ENCODE data around the gene KRT33B. TPM values are rescaled to one million over a fixed set of nuclear protein-coding genes. Genes with fewer than 3 reads are reported as not detected.

KRT33B gene
- total and polyA plus RNA-seq, 3 experiments from 2014 or later = not detected

DNA sequence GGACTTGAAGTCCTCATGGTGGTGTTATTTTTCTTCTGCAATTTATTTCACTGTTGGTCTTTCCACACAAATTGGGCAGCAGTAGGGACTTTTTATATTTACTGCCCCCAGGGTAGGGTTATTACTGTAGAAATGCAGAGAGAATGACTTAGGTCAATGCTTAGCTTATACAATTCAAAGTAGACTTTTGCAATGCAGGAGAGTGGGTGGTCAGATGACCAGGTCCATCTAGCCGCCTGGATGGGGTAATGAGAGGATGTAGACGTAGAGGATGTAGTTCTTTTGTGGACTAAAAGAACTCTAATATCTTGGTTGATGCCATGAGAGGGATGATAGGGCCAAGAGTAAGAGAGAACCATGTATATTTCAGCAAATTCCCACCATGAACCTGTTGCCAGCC, 51.4 kb downstream of the KRT33B start:
- no peak overlapping the region for H3K4me3 ChIP-seq (ENCODE audit: low read length)
- Mint-ChIP-seq H3K36me3 (peaks cover 0 to 8% (median 0%) of the 10 kb centered on the region in 3 donors), H3K4me1 (peaks cover 16 to 26% (median 18%) of the 10 kb centered on the region in 3 donors), H3K9me3 (peaks cover 3 to 10% (median 4%) of the 10 kb centered on the region in 5 donors), H3K4me3 (no peak overlapping the region), H3K27me3 (peaks cover 0 to 12% of the 10 kb centered on the region in 2 donors), H3K27ac (no peak overlapping the region)
- peaks cover 12% of the 10 kb centered on the region for H3K9me3 ChIP-seq (ENCODE audit: low read length)
- H3K27me3 ChIP-seq (ENCODE audit: insufficient read depth, low read length, poor library complexity, severe bottlenecking) = no peaks in the 10 kb centered on the region
- no peak for DNase-seq
- no peak overlapping the region for H3K27ac ChIP-seq (ENCODE audit: low read depth, low read length)
- H3K36me3 ChIP-seq (ENCODE audit: insufficient read depth, low read length) = no peaks in the 10 kb centered on the region
- CTCF ChIA-PET = interaction anchor here (0.8 to 1.8 kb wide), 2 partner anchors 10 to 14 kb away, joined by 3 to 5 read pairs; no protein-coding TSS in a partner anchor
- peaks cover 11% of the 10 kb centered on the region for H3K4me1 ChIP-seq (ENCODE audit: insufficient read depth, low read length)
- POLR2A ChIA-PET = no interaction called here

DNA sequence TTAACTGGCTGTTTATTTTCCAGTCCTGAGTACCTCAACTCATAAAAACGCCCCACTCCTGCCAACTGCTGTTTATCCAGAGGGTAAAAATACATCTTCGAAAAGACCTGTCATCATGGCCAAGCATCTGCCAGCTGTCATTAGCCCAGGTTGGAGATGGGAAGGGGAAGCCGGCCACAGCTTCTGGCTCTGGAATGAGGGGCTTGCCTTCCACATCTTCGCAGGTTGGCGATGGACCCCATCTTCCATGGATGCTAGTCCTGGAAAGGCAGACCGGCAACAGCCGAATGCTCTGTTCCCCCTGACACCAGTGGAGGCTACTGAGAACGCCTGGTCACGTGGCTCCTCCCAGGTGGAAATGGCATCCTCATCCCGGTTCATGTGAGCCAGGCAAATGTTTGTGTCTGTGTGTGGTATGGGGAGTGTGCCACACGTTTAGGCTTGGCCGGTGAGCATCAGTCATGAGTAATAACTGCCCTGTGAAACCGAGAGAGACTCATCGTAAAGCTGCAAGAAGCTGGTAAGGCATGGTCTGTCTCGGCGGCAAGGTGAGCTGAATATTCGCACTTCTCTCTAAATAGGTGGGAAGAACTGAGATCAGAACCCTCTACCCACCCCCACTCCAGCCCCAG, 53.7 kb downstream of the KRT33B start:
- no peaks in the 10 kb centered on the region for H3K36me3 ChIP-seq (ENCODE audit: insufficient read depth, low read length)
- DNase-seq = no peak
- H3K4me3 ChIP-seq (ENCODE audit: low read length) = no peak overlapping the region
- H3K27ac Mint-ChIP-seq = no peak overlapping the region
- H3K4me3 Mint-ChIP-seq = no peak overlapping the region
- H3K36me3 Mint-ChIP-seq = peaks cover 0 to 11% (median 2%) of the 10 kb centered on the region in 3 donors
- CTCF ChIA-PET = no interaction called here
- no peak overlapping the region for H3K27ac ChIP-seq (ENCODE audit: low read depth, low read length)
- no peaks in the 10 kb centered on the region for H3K27me3 ChIP-seq (ENCODE audit: insufficient read depth, low read length, poor library complexity, severe bottlenecking)
- POLR2A ChIA-PET = no interaction called here
- peaks cover 12% of the 10 kb centered on the region for H3K9me3 ChIP-seq (ENCODE audit: low read length)
- peaks cover 5 to 20% (median 8%) of the 10 kb centered on the region in 3 donors for H3K4me1 Mint-ChIP-seq
- peaks cover 4% of the 10 kb centered on the region for H3K4me1 ChIP-seq (ENCODE audit: insufficient read depth, low read length)
- peaks cover 0 to 12% of the 10 kb centered on the region in 2 donors for H3K27me3 Mint-ChIP-seq
- H3K9me3 Mint-ChIP-seq = peaks cover 3 to 10% (median 4%) of the 10 kb centered on the region in 5 donors

DNA sequence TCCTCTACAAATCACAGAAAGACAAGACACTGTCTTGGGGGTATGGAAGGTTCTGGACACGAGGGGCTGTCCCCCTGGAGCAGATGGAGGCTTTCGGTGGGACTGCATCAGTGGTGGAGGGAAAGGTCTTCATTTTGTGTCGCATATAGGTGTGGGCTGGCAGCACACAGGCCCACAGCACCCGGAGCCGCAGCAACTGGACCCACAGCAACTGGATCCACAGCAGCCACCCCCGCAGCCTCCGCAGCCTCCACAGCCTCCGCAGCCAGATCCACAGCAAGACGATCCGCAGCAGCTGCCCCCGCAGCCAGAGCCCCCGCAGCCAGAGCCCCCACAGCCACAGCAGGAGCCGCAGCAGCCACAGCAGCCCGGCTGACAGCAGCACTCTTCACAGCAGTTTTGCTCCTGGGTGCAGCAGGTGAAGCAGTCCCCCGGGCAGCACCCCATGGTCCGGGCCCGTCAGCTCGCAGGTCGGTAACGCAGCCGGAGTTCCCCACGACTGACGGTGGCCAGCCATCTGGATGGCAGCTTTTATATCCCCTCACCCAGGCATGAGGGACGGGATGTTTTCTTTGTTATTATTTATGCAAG, 54.3 kb downstream of the KRT33B start, which contains the start of gene KRTAP17-1:
Gene KRTAP17-1, minus strand, starts transcription at position 507 of the 591 bp plus-strand sequence. Its CDS starts 60 bp downstream, at position 447.
- CTCF ChIA-PET = no interaction called here
- no peak within 1 kb of the TSS for H3K4me3 ChIP-seq (ENCODE audit: low read length)
- POLR2A ChIA-PET = no interaction called here
- H3K36me3 ChIP-seq (ENCODE audit: insufficient read depth, low read length) = no peaks in the 10 kb centered on the region
- Mint-ChIP-seq H3K9me3 (peaks cover 3 to 10% (median 3%) of the 10 kb centered on the region in 5 donors), H3K27me3 (peaks cover 0 to 12% of the 10 kb centered on the region in 2 donors), H3K36me3 (peaks cover 0 to 11% (median 2%) of the 10 kb centered on the region in 3 donors), H3K27ac (peak within 1 kb of the TSS in 3 of 8 donors; percentile 14 to 58 (median 23)), H3K4me1 (peaks cover 11 to 21% (median 15%) of the 10 kb centered on the region in 3 donors), H3K4me3 (no peak within 1 kb of the TSS)
- H3K27me3 ChIP-seq (ENCODE audit: insufficient read depth, low read length, poor library complexity, severe bottlenecking) = no peaks in the 10 kb centered on the region
- no peak for DNase-seq
- H3K27ac ChIP-seq (ENCODE audit: low read depth, low read length) = no peak within 1 kb of the TSS
- peaks cover 11% of the 10 kb centered on the region for H3K4me1 ChIP-seq (ENCODE audit: insufficient read depth, low read length)
- H3K9me3 ChIP-seq (ENCODE audit: low read length) = peaks cover 8% of the 10 kb centered on the region

Other genes starting within 250 kb of the KRT33B start
Only the 30 nearest of the 32 such genes appear.
- not detected for gene KRTAP4-6, start 229.3 kb downstream of the KRT33B start, total RNA-seq
- gene KRTAP4-6, start 229.3 kb downstream of the KRT33B start, polyA plus RNA-seq = 0.35 TPM
- gene KRTAP4-5, start 220.0 kb downstream of the KRT33B start, total RNA-seq = not detected
- gene KRTAP4-5, start 220.0 kb downstream of the KRT33B start, polyA plus RNA-seq = not detected
- gene KRTAP4-4, start 209.1 kb downstream of the KRT33B start, total RNA-seq = not detected
- not detected for gene KRTAP4-4, start 209.1 kb downstream of the KRT33B start, polyA plus RNA-seq
- not detected for gene KRTAP4-3, start 201.6 kb downstream of the KRT33B start, total RNA-seq
- gene KRTAP4-3, start 201.6 kb downstream of the KRT33B start, polyA plus RNA-seq = not detected
- gene KRTAP4-2, start 191.6 kb downstream of the KRT33B start, total RNA-seq = not detected
- gene KRTAP4-2, start 191.6 kb downstream of the KRT33B start, polyA plus RNA-seq = not detected
- gene KRTAP4-1, start 184.9 kb downstream of the KRT33B start, total RNA-seq = not detected
- not detected for gene KRTAP4-1, start 184.9 kb downstream of the KRT33B start, polyA plus RNA-seq
- not detected for gene KRTAP9-1, start 179.9 kb downstream of the KRT33B start, total RNA-seq
- gene KRTAP9-1, start 179.9 kb downstream of the KRT33B start, polyA plus RNA-seq = not detected
- gene KRTAP9-2, start 143.2 kb downstream of the KRT33B start, total RNA-seq = not detected
- gene KRTAP9-2, start 143.2 kb downstream of the KRT33B start, polyA plus RNA-seq = not detected
- not detected for gene KRTAP9-3, start 137.4 kb downstream of the KRT33B start, total RNA-seq
- gene KRTAP9-3, start 137.4 kb downstream of the KRT33B start, polyA plus RNA-seq = not detected
- not detected for gene KRTAP9-8, start 131.8 kb downstream of the KRT33B start, total RNA-seq
- gene KRTAP9-8, start 131.8 kb downstream of the KRT33B start, polyA plus RNA-seq = not detected
- not detected for gene KRTAP9-4, start 120.1 kb downstream of the KRT33B start, total RNA-seq
- gene KRTAP9-4, start 120.1 kb downstream of the KRT33B start, polyA plus RNA-seq = not detected
- not detected for gene KRTAP9-9, start 114.4 kb downstream of the KRT33B start, total RNA-seq
- not detected for gene KRTAP9-9, start 114.4 kb downstream of the KRT33B start, polyA plus RNA-seq
- gene KRTAP9-6, start 104.4 kb downstream of the KRT33B start, total RNA-seq = not detected
- gene KRTAP9-6, start 104.4 kb downstream of the KRT33B start, polyA plus RNA-seq = not detected
- gene KRTAP9-7, start 94.1 kb downstream of the KRT33B start, total RNA-seq = not detected
- not detected for gene KRTAP9-7, start 94.1 kb downstream of the KRT33B start, polyA plus RNA-seq
- not detected for gene KRTAP29-1, start 67.0 kb downstream of the KRT33B start, total RNA-seq
- 0.22 TPM for gene KRTAP29-1, start 67.0 kb downstream of the KRT33B start, polyA plus RNA-seq
- not detected for gene KRTAP16-1, start 60.5 kb downstream of the KRT33B start, total RNA-seq
- 0.58 TPM for gene KRTAP16-1, start 60.5 kb downstream of the KRT33B start, polyA plus RNA-seq
- gene KRTAP17-1, start 54.1 kb downstream of the KRT33B start, total RNA-seq = not detected
- not detected for gene KRTAP17-1, start 54.1 kb downstream of the KRT33B start, polyA plus RNA-seq
- gene KRT33A, start 19.0 kb downstream of the KRT33B start, total RNA-seq = not detected
- gene KRT33A, start 19.0 kb downstream of the KRT33B start, polyA plus RNA-seq = not detected
- not detected for gene KRT34, start 12.5 kb upstream of the KRT33B start, total RNA-seq
- gene KRT34, start 12.5 kb upstream of the KRT33B start, polyA plus RNA-seq = not detected
- not detected for gene KRT31, start 27.8 kb upstream of the KRT33B start, total RNA-seq
- gene KRT31, start 27.8 kb upstream of the KRT33B start, polyA plus RNA-seq = not detected
- not detected for gene KRT37, start 54.8 kb upstream of the KRT33B start, total RNA-seq
- gene KRT37, start 54.8 kb upstream of the KRT33B start, polyA plus RNA-seq = not detected
- not detected for gene KRT38, start 71.2 kb upstream of the KRT33B start, total RNA-seq
- gene KRT38, start 71.2 kb upstream of the KRT33B start, polyA plus RNA-seq = not detected
- not detected for gene KRT32, start 97.6 kb upstream of the KRT33B start, total RNA-seq
- gene KRT32, start 97.6 kb upstream of the KRT33B start, polyA plus RNA-seq = not detected
- gene KRT35, start 111.3 kb upstream of the KRT33B start, total RNA-seq = not detected
- gene KRT35, start 111.3 kb upstream of the KRT33B start, polyA plus RNA-seq = not detected
- not detected for gene KRT36, start 120.1 kb upstream of the KRT33B start, total RNA-seq
- not detected for gene KRT36, start 120.1 kb upstream of the KRT33B start, polyA plus RNA-seq
- not detected for gene KRT13, start 135.8 kb upstream of the KRT33B start, total RNA-seq
- gene KRT13, start 135.8 kb upstream of the KRT33B start, polyA plus RNA-seq = not detected
- not detected for gene KRT15, start 149.1 kb upstream of the KRT33B start, total RNA-seq
- not detected for gene KRT15, start 149.1 kb upstream of the KRT33B start, polyA plus RNA-seq
- not detected for gene KRT19, start 158.5 kb upstream of the KRT33B start, total RNA-seq
- gene KRT19, start 158.5 kb upstream of the KRT33B start, polyA plus RNA-seq = not detected
- gene KRT9, start 202.2 kb upstream of the KRT33B start, total RNA-seq = not detected
- gene KRT9, start 202.2 kb upstream of the KRT33B start, polyA plus RNA-seq = not detected
- gene KRT14, start 217.1 kb upstream of the KRT33B start, total RNA-seq = not detected
- not detected for gene KRT14, start 217.1 kb upstream of the KRT33B start, polyA plus RNA-seq

Measured in CD8-positive, alpha-beta memory T cell (primary cell).